ENCODE measurements around the gene PLSCR5.

The PLSCR5 gene

GRCh38 chr3:146605106-146605505 lies at the start of gene PLSCR5:
TSS of gene PLSCR5 (minus strand) at chr3:146605346. CDS start at chr3:146605212, 134 bp downstream.
- DNase-seq (ENCODE audit: low read depth) = no peak

DNA sequence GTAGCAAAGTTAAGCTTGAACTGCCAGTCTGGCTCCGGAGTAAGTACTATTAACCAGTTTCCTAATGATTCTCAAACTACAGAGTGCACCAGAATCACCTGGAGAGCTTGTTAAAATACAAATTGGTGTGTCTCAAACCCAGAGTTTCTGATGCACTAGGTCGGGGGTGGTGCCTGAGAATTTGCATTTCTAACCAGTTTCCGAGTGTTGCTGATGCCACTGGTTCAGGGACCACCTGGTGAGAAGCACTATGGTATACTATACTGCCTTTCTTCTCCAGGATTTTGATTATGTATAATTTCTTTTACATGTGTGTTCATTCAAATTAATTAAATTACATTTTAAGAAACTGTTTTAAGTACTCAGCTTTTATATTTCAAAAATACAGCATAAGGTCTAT lies 48.8 kb upstream of the PLSCR5 start:
- no peak for DNase-seq (ENCODE audit: low read depth)

DNA sequence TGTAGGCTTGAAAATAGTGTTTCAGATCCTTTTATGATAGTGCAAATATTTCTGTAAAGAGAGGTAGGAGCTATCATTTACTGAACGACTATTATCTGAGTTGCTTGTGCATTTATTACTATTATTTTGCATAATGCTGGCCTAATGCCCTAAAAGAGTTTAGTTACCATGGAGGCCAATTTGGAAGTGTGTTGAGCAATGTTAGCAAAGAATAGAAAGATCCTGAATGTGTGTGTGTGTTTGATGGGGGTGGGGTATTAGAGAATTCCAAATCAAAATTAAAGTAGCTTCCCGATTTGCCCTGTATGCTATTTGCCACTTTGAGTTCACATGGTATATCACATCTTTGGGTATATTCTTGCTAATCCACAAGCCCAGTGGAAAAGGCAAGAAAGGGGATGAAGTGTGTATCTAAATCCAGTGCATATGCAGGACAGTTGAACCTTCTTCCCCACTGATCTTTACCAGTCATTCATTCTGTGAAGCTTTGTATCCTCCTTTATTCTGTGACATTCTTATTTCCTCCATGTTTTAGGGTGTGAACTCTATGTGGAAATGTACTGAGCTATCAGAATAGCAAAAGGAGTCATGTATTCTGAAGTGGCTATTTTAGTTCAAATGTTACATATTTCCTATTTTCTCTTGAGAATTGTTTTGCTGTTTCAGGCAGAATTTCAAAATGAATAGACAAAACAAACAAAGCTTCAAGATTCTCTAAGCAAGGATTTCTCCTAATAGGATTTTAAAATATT lies 45.7 kb upstream of the PLSCR5 start:
- DNase-seq (ENCODE audit: low read depth) = no peak

GRCh38 chr3:146646261-146646660 lies 41.1 kb upstream of the PLSCR5 start:
- DNase-seq (ENCODE audit: low read depth) = no peak

DNA sequence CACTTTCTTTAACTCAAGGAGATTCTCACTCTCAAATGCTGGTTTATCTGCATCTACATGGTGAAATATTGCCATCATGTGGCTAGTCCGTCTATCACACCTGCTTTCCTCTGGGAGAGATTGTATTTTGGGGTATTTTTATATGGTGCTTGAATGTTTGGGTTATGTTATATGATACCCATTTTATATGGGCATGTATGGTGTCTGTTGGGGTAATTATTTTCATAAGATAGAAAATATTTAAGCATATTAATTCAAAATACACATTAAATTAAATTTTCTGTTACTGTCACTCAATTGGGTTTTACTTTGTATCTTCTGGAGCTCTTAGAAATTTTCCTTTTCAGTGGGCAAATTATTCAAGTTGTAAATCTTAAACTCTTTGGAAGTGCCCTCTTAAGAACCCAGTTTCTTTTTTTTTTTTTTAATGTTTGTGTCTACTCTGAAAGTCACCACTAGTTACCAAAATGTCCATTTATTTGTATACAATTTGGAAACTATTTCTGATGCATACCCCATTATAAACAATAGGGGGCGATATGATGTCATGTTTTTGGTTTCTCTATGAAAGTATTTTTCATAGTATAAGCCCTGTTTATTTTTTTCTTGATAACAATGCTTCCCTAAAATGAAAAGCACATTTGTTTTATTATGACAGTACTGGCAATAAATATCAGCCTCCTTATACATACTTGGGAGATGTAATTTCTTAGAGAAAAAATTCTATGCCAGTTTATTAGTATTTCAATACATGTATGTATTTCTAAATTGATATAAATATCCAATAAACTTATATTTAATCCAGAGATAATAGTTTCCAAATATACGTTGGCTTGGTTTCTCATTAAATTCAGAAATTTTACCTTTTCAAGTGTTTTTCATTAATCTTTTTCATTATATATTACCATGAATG lies 36.1 kb upstream of the PLSCR5 start:
- no peak for DNase-seq (ENCODE audit: low read depth)

DNA sequence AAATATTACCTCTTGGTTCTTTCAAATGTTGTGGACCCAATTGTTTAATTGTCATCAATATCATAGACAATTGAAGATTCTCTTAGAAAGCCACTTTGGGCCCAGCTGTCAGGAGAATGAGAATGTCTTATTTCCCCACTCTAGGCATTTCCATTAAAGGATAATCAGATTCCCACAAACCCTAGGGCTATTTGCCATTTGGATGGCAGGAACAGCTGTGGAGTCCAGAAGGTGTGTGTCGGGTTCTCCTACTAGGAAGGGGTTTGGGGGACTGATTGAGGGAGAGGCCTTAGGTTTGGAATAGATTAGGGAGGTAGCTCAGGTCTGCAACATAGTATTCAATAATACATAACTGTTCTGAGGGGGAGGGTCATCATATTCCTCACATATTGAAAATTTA lies 35.2 kb upstream of the PLSCR5 start:
- DNase-seq (ENCODE audit: low read depth) = no peak

DNA sequence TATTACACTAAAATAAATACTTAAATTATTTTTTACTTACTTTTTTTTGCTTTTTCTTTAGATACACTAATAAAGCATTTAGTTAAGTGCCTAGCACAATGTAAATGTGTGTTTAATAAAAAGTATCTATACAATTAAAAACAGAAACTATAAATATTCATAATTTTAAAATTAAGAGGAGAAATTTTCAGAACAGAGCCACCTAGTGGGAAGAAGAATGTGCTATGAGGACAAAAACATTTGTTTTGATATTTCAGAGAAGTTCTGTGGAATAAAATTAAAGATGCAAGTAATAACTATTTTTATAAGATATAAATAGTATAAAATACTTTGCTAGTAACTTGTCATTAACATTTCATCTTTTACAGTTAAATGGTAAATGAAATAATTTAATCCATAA lies 33.6 kb upstream of the PLSCR5 start:
- DNase-seq (ENCODE audit: low read depth) = no peak

DNA sequence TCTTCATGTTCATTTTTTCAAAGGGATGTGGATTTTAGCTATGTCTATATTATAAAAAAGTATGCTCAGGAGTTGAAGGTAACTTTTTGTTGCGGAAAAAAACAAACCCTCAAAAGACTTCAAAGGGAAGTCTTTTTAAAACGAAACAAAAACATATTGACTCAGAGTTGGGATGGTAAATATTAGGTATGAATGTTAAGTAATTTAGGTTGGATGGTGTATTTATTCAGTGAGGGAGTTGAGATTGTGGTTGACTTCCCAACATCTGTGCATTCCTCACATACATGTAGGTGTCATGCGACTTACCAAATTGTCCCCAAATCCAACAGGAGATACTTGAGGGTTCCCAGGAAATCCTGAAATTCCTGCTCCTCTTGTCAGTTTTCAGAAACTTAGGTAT lies 32.7 kb upstream of the PLSCR5 start:
- no peak for DNase-seq (ENCODE audit: low read depth)

- DNase-seq (ENCODE audit: low read depth) = no peak
These were observed 31.7 kb upstream of the PLSCR5 start for GRCh38 chr3:146636881-146637280.

DNA sequence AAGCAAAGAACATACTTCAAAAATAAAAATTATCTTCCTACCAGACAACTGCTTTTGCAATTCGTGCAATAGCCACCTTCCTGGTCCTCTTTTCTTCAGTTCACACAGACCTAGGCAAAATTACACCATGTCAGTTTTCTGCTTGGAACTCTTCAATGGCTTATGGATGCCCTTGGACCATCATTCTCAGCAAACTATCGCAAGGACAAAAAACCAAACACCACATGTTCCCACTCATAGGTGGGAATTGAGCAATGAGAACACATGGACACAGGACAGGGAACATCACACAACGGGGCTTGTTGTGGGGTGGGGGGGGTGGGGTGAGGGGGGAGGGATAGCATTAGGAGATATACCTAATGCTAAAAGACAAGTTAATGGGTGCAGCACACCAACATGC lies 29.2 kb upstream of the PLSCR5 start:
- DNase-seq (ENCODE audit: low read depth) = no peak

- DNase-seq (ENCODE audit: low read depth) = no peak
These were observed 23.5 kb upstream of the PLSCR5 start for GRCh38 chr3:146628671-146629070.

DNA sequence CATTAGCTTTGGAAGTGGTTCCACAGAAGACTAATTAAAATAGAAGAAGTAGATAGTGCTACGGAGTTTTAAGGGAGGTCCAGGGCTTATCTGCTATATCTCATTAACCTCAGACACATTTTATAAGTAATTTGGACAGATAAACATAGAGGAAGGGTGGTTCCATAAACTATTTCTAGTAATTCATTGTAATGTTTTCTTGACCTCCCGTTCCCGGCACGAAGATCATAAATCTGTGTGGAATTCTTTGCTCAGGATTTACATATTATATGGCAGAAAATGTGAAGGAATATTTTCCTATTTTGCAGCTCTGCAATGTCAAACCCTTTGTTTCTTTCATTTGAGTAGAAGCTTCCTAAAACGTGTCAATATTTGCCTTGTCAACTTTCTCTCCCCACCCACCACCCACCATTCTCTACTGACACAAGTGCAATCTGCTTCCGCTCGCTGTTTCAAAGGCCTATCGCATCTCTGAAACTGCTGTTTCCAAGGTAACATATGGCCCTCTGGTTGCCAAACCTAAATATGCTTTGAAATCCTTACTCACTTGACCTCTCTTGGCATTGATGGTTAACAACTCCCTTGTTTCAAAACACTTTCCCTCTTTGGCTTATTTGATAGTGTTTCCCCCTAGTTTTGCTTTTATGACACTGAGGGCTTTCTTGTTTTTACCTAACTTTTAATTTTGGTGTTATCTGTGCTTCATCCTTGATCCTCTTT lies 21.4 kb upstream of the PLSCR5 start:
- no peak for DNase-seq (ENCODE audit: low read depth)

GRCh38 chr3:146625186-146625775 lies 20.1 kb upstream of the PLSCR5 start:
- no peak for DNase-seq (ENCODE audit: low read depth)

- DNase-seq (ENCODE audit: low read depth) = no peak
These were observed 16.6 kb upstream of the PLSCR5 start for GRCh38 chr3:146621723-146622122.

- DNase-seq (ENCODE audit: low read depth) = no peak
These were observed 6.9 kb upstream of the PLSCR5 start for GRCh38 chr3:146612015-146612414.

- DNase-seq (ENCODE audit: low read depth) = no peak
These were observed 6.0 kb upstream of the PLSCR5 start for GRCh38 chr3:146611096-146611495.

DNA sequence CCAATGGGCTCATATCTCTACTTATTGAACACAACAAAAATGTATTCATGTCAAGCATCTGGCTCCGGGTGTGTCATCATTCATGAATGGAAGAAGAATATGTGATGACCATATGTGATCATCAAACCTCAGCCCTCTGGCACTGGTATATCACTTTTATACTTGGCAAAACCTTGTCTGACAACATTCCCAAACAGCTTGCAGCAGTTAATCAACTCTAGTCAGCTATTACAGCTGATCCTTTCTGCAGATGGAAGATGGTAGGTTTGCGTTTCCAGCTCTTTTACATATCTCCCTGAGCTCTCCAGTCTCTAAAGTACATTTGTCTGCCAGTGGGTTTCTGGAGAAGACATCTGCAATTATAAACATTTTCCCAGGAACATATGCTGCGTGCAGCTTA lies 6.6 kb downstream of the PLSCR5 start:
- DNase-seq (ENCODE audit: low read depth) = no peak

- no peak for DNase-seq (ENCODE audit: low read depth)
These were observed 10.2 kb downstream of the PLSCR5 start for GRCh38 chr3:146594843-146595482.

- no peak for DNase-seq (ENCODE audit: low read depth)
These were observed 11.4 kb downstream of the PLSCR5 start for GRCh38 chr3:146593776-146594175.

- DNase-seq (ENCODE audit: low read depth) = no peak
These were observed 14.6 kb downstream of the PLSCR5 start for GRCh38 chr3:146590521-146590920.

DNA sequence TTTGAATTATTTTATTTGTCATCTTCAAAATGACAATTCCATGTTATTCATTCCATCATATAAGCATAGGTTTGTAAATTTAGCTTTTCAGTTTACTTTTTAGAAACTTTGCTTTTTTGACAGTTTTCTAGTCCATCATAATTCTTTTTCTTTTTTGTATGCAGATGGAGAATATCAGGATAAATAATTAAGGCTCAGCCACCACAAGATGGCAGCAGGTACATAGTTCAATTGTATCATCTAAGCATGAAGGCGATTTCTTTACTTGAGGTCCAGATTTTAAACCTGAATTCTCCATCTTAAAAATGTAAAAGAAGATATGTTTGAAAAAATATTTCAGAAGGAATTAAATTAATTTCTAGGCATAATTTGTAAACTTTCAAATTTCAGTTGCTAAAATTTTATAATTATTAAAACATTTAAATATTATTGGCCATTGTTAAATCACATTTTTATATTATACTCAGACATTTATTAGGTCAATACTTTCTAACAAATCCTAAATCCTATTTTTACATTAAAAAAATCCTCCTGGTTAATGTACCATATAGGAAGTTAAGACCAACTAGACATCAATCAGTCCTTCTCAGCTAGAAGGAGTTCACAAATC lies 15.1 kb downstream of the PLSCR5 start:
- no peak for DNase-seq (ENCODE audit: low read depth)

Data from activated T-cell treated with anti-CD3 and anti-CD28 coated beads for 24 hours (primary cell).